Keratinocyte (primary cell): ENCODE data around the gene FBXO8. TPM values are rescaled to one million over a fixed set of nuclear protein-coding genes. Genes with fewer than 3 reads are reported as not detected.

Experiments
- DNase-seq: peaks from one replicate; pipeline ENCODE4 v3.0.0-alpha.2; 2011; ENCODE audit warnings: low read depth, missing footprints, low spot score
- FAIRE-seq: peaks from 2 replicates; lab custom pipeline; 2011; peaks lifted over from hg19 to GRCh38; lab: Jason Lieb, UNC
- H2AFZ ChIP-seq: 2 replicates; pipeline ENCODE4 v1.6.0; 2012; ENCODE audit warnings: low read length, control low read depth, inconsistent platforms; ENCODE audit not compliant: control insufficient read depth
- H3K27ac ChIP-seq: 2 replicates; pipeline ENCODE4 v1.5.1; 2011; ENCODE audit warnings: low read length; ENCODE audit not compliant: control insufficient read depth, insufficient read depth
- H3K27me3 ChIP-seq: 3 replicates; pipeline ENCODE4 v1.6.0; 2011; ENCODE audit warnings: low read length; ENCODE audit not compliant: control insufficient read depth, insufficient read depth; ENCODE audit errors: extremely low read depth
- H3K36me3 ChIP-seq, 2 experiments: 2 replicates in 1 of 2; 3 replicates in 1 of 2; pipeline ENCODE4 v1.5.1; 2011; ENCODE audit warnings: low read length in 2 of 2, mild to moderate bottlenecking in 1 of 2; ENCODE audit not compliant: control insufficient read depth in 2 of 2, insufficient read depth in 2 of 2; ENCODE audit errors: extremely low read depth in 1 of 2
- H3K4me1 ChIP-seq: 3 replicates; pipeline ENCODE4 v1.5.1; 2011; ENCODE audit warnings: low read length; ENCODE audit not compliant: control insufficient read depth, insufficient read depth; ENCODE audit errors: extremely low read depth
- H3K4me2 ChIP-seq: 3 replicates; pipeline ENCODE4 v1.6.0; 2011; ENCODE audit warnings: low read depth, low read length; ENCODE audit not compliant: control insufficient read depth, insufficient read depth; ENCODE audit errors: extremely low read depth
- H3K4me3 ChIP-seq, 3 experiments: fragments of 200-600 bp in 1 of 3; sonication (generic) in 1 of 3; 2 replicates in 2 of 3; 3 replicates in 1 of 3; pipeline ENCODE4 v1.5.1; 2011 to 2016; ENCODE audit warnings: low read length in 3 of 3, mild to moderate bottlenecking in 3 of 3, control low read depth in 2 of 3, inconsistent platforms in 1 of 3, low read depth in 1 of 3, mixed read lengths in 1 of 3, mixed run types in 1 of 3, moderate library complexity in 1 of 3; ENCODE audit not compliant: control insufficient read depth in 2 of 3, insufficient read depth in 2 of 3; ENCODE audit errors: extremely low read depth in 1 of 3
- H3K79me2 ChIP-seq: 2 replicates; pipeline ENCODE4 v1.6.0; 2012; ENCODE audit warnings: low read length; ENCODE audit not compliant: control insufficient read depth, insufficient read depth
- H3K9ac ChIP-seq: 3 replicates; pipeline ENCODE4 v1.6.0; 2011; ENCODE audit warnings: low read length; ENCODE audit not compliant: control insufficient read depth, insufficient read depth; ENCODE audit errors: extremely low read depth
- H3K9me1 ChIP-seq: 3 replicates; pipeline ENCODE4 v1.6.0; 2011; ENCODE audit warnings: low read length; ENCODE audit not compliant: control insufficient read depth, insufficient read depth; ENCODE audit errors: extremely low read depth
- H3K9me3 ChIP-seq: 2 replicates; pipeline ENCODE4 v1.5.1; 2012; ENCODE audit warnings: low read depth, low read length; ENCODE audit not compliant: control insufficient read depth
- H4K20me1 ChIP-seq: 3 replicates; pipeline ENCODE4 v1.6.0; 2011; ENCODE audit warnings: low read length; ENCODE audit not compliant: control insufficient read depth, insufficient read depth; ENCODE audit errors: extremely low read depth
- CTCF ChIP-seq, 3 experiments: IDR thresholded peaks in 1 of 3; conservative IDR thresholded peaks in 1 of 3; optimal IDR thresholded peaks in 1 of 3; 2 replicates in 2 of 3; 3 replicates in 1 of 3; pipeline versions ENCODE3 to v1.5.1; 2011; ENCODE audit warnings: low read length in 3 of 3, mild to moderate bottlenecking in 3 of 3, moderate library complexity in 2 of 3, control low read depth in 1 of 3, inconsistent platforms in 1 of 3; ENCODE audit not compliant: insufficient read depth in 2 of 3; ENCODE audit errors: extremely low read depth in 1 of 3
- EZH2 ChIP-seq: IDR thresholded peaks from one replicate; pipeline ENCODE4 v1.6.1; 2012; ENCODE audit warnings: inconsistent platforms, mild to moderate bottlenecking, low read length, moderate library complexity
- dilution Hi-C: fragments of 300-500 bp; cut with MboI; formaldehyde crosslinking; loops from one replicate; pipeline ENCODE4 v1.7.0; 2020; ENCODE audit warnings: low sequenced_read_pairs; ENCODE audit not compliant: extremely low pct_ligation_motif_present
- polyA plus RNA-seq, 5 experiments: library from polyadenylated mRNA; depleted of rRNA in 3 of 5; stranded (reverse) in 3 of 5; stranded (forward) in 1 of 5; unstranded in 1 of 5; fragments of >200 nt; gene quantifications; 1 replicate in 1 of 5; 2 replicates in 3 of 5; 3 replicates in 1 of 5; pipeline versions ENCODE4 v1.2.1 to v1.2.3, GENCODE V29; 2011 to 2012; ENCODE audit warnings: missing spikeins in 2 of 5, low read depth in 1 of 5, low replicate concordance in 1 of 5

The FBXO8 gene
- polyA plus RNA-seq, 1 donor (not counting 4 experiments of a cell fraction or from before 2014, with no cell fraction given), result 21.0 TPM

- Histone ChIP-seq H3K79me2 (no peaks in the 10 kb centered on the region), H3K9me3 (no peaks in the 10 kb centered on the region), H3K27ac (no peak overlapping the region), H3K36me3 (no peaks in the 10 kb centered on the region), H3K27me3 (peaks cover 70% of the 10 kb centered on the region), H2AFZ (no peak overlapping the region), H3K9ac (no peak overlapping the region), H3K4me1 (peaks cover 15% of the 10 kb centered on the region), H4K20me1 (no peaks in the 10 kb centered on the region), H3K9me1 (no peaks in the 10 kb centered on the region), H3K4me2 (peak overlapping the region; percentile 83), H3K4me3 (peak overlapping the region in 1 of 3 experiments; percentile 53)
- dilution Hi-C loops, result no loop called here
- TF ChIP-seq CTCF (optimal IDR thresholded peaks at IDR 0.05 in 1 of 3, IDR thresholded peaks at IDR 0.05 in 1 of 3, conservative IDR thresholded peaks at IDR 0.05 in 1 of 3; ENCODE audit: extremely low read depth in 1 of 3, insufficient read depth in 2 of 3, low read length in 3 of 3), result no peak
- TF ChIP-seq EZH2, result peak; percentile 94
- DNase-seq (no peak), FAIRE-seq (no peak)
These were observed 69.8 kb downstream of the FBXO8 start for GRCh38 chr4:174213731-174214100.

GRCh38 chr4:174212061-174212460, 71.4 kb downstream of the FBXO8 start:
- Histone ChIP-seq H3K27me3 (peaks cover 56% of the 10 kb centered on the region), H3K4me3 (no peak overlapping the region), H3K79me2 (no peaks in the 10 kb centered on the region), H3K9me1 (no peaks in the 10 kb centered on the region), H3K36me3 (no peaks in the 10 kb centered on the region), H4K20me1 (no peaks in the 10 kb centered on the region), H3K27ac (no peak overlapping the region), H3K4me2 (no peak overlapping the region), H3K9ac (no peak overlapping the region), H3K9me3 (no peaks in the 10 kb centered on the region), H3K4me1 (peaks cover 7% of the 10 kb centered on the region), H2AFZ (no peak overlapping the region)
- TF ChIP-seq CTCF (optimal IDR thresholded peaks at IDR 0.05 in 1 of 3, IDR thresholded peaks at IDR 0.05 in 1 of 3, conservative IDR thresholded peaks at IDR 0.05 in 1 of 3; ENCODE audit: extremely low read depth in 1 of 3, insufficient read depth in 2 of 3, low read length in 3 of 3), result no peak
- no peak for TF ChIP-seq EZH2
- no peak for FAIRE-seq
- no peak for DNase-seq
- dilution Hi-C loops, result no loop called here
